ENCODE data around the gene ZNF665. TPM values are rescaled to one million over a fixed set of nuclear protein-coding genes. Genes with fewer than 3 reads are reported as not detected.

The ZNF665 gene
- polyA plus RNA-seq, 1 donor from 2014 or later: 2.6 TPM

GRCh38 chr19:53196777-53197396 is 3.7 kb upstream of the ZNF665 start:
- TF ChIP-seq EZH2 (IDR thresholded peaks at IDR 0.05; ENCODE audit: borderline replicate concordance, insufficient read depth, low read length, poor library complexity, severe bottlenecking) (no peak), RAD21 (conservative IDR thresholded peaks at IDR 0.05) (no peak), POLR2AphosphoS5 (IDR thresholded peaks at IDR 0.05) (peak; percentile 57), TAF1 (IDR thresholded peaks at IDR 0.05; ENCODE audit: low read depth) (peak; percentile 52), SMC3 (conservative IDR thresholded peaks at IDR 0.05; ENCODE audit: poor library complexity) (no peak), CTCF (IDR thresholded peaks at IDR 0.05; ENCODE audit: poor library complexity, severe bottlenecking) (no peak), EP300 (conservative IDR thresholded peaks at IDR 0.05; ENCODE audit: poor library complexity, severe bottlenecking) (no peak), REST (IDR thresholded peaks at IDR 0.05; ENCODE audit: borderline replicate concordance) (no peak), MXI1 (conservative IDR thresholded peaks at IDR 0.05; ENCODE audit: poor library complexity, severe bottlenecking) (peak; percentile 34)
- Histone ChIP-seq H3K9me3 (ENCODE audit: low read length) (no peaks in the 10 kb centered on the region), H4K20me1 (ENCODE audit: insufficient read depth) (no peaks in the 10 kb centered on the region), H3F3A (ENCODE audit: insufficient read depth, low read length, poor library complexity, severe bottlenecking) (peaks cover 6% of the 10 kb centered on the region), H3K9me2 (ENCODE audit: insufficient read depth, low read length) (no peaks in the 10 kb centered on the region), H3K27ac (ENCODE audit: low read length) (no peak overlapping the region), H3K36me3 (ENCODE audit: insufficient read depth, low read length) (no peaks in the 10 kb centered on the region), H3K27me3 (ENCODE audit: insufficient read depth, low read depth, low read length) (no peaks in the 10 kb centered on the region), H3K4me3 (ENCODE audit: low read length) (peak overlapping the region; percentile 71), H3K79me2 (replicated peaks; ENCODE audit: insufficient read depth, low read length) (no peaks in the 10 kb centered on the region), H3K4me2 (ENCODE audit: low read length) (no peak overlapping the region), H3K9ac (ENCODE audit: low read length) (peak overlapping the region; percentile 60), H2AFZ (ENCODE audit: low read depth, low read length) (peak overlapping the region; percentile 61)

GRCh38 chr19:53195265-53195903 is 2.2 kb upstream of the ZNF665 start:
- H3K27me3 ChIP-seq (ENCODE audit: insufficient read depth, low read depth, low read length): no peaks in the 10 kb centered on the region
- no peaks in the 10 kb centered on the region for H3K79me2 ChIP-seq (replicated peaks; ENCODE audit: insufficient read depth, low read length)
- H3K9ac ChIP-seq (ENCODE audit: low read length): peak overlapping the region; percentile 20
- TF ChIP-seq RAD21 (conservative IDR thresholded peaks at IDR 0.05) (peak; percentile 95), CTCF (IDR thresholded peaks at IDR 0.05; ENCODE audit: poor library complexity, severe bottlenecking) (peak; percentile 96), SMC3 (conservative IDR thresholded peaks at IDR 0.05; ENCODE audit: poor library complexity) (peak; percentile 84), POLR2AphosphoS5 (IDR thresholded peaks at IDR 0.05) (peak; percentile 15), EZH2 (IDR thresholded peaks at IDR 0.05; ENCODE audit: borderline replicate concordance, insufficient read depth, low read length, poor library complexity, severe bottlenecking) (no peak), TAF1 (IDR thresholded peaks at IDR 0.05; ENCODE audit: low read depth) (no peak), MXI1 (conservative IDR thresholded peaks at IDR 0.05; ENCODE audit: poor library complexity, severe bottlenecking) (no peak), EP300 (conservative IDR thresholded peaks at IDR 0.05; ENCODE audit: poor library complexity, severe bottlenecking) (peak; percentile 12)
- H4K20me1 ChIP-seq (ENCODE audit: insufficient read depth): no peaks in the 10 kb centered on the region
- no peak overlapping the region for H2AFZ ChIP-seq (ENCODE audit: low read depth, low read length)
- H3K27ac ChIP-seq (ENCODE audit: low read length): no peak overlapping the region
- no peaks in the 10 kb centered on the region for H3K9me2 ChIP-seq (ENCODE audit: insufficient read depth, low read length)
- no peak overlapping the region for H3K4me2 ChIP-seq (ENCODE audit: low read length)
- no peak overlapping the region for H3K4me3 ChIP-seq (ENCODE audit: low read length)
- H3K9me3 ChIP-seq (ENCODE audit: low read length): no peaks in the 10 kb centered on the region
- no peaks in the 10 kb centered on the region for H3K36me3 ChIP-seq (ENCODE audit: insufficient read depth, low read length)
- H3F3A ChIP-seq (ENCODE audit: insufficient read depth, low read length, poor library complexity, severe bottlenecking): peaks cover 6% of the 10 kb centered on the region
